IMR-90 (cell line): Measurements from ENCODE around the gene CERT1. TPM values are rescaled to one million over a fixed set of nuclear protein-coding genes. Genes with fewer than 3 reads are reported as not detected.

Experiments
- BHLHE40 ChIP-seq: fragments of 150-350 bp; IDR thresholded peaks from 2 replicates; pipeline ENCODE4 v1.6.1; 2016; ENCODE audit warnings: mild to moderate bottlenecking, low read depth, low read length
- CEBPB ChIP-seq: IDR thresholded peaks from 2 replicates; pipeline ENCODE4 v1.6.1; 2012; ENCODE audit warnings: low read depth, low read length, improper control_type of control experiment
- MAZ ChIP-seq: IDR thresholded peaks from 2 replicates; pipeline ENCODE4 v1.6.1; 2012; ENCODE audit warnings: low read depth, mild to moderate bottlenecking, low read length, improper control_type of control experiment, moderate library complexity, borderline replicate concordance
- NFE2L2 ChIP-seq: fragments of 150-350 bp; IDR thresholded peaks from 2 replicates; pipeline ENCODE4 v1.6.1; 2016; ENCODE audit warnings: low read depth, mild to moderate bottlenecking, low read length
- POLR2A ChIP-seq: IDR thresholded peaks from 2 replicates; pipeline ENCODE4 v1.6.1; 2012; ENCODE audit warnings: mild to moderate bottlenecking, low read depth, low read length
- polyA plus RNA-seq, 3 experiments: library from polyadenylated mRNA; depleted of rRNA; stranded (reverse); fragments of >200 nt; gene quantifications; 2 replicates each; pipeline ENCODE4 v1.2.3, GENCODE V29; 2012; ENCODE audit warnings: low replicate concordance in 1 of 3
- total RNA-seq: library from RNA; depleted of rRNA; stranded (reverse); fragments of >200 nt; gene quantifications from 2 replicates; pipeline ENCODE4 v1.2.3, GENCODE V29; 2012
- TF ChIP-seq, protein P1 (sequence below): fragments of 150-350 bp; IDR thresholded peaks from 2 replicates; pipeline ENCODE4 v1.6.1; 2017; ENCODE audit warnings: mild to moderate bottlenecking, antibody characterized with exemption, low read length, low read depth

The CERT1 gene
- total and polyA plus RNA-seq, 2 of the 4 experiments (the other 2 are of a cell fraction) = 7.2 TPM

DNA sequence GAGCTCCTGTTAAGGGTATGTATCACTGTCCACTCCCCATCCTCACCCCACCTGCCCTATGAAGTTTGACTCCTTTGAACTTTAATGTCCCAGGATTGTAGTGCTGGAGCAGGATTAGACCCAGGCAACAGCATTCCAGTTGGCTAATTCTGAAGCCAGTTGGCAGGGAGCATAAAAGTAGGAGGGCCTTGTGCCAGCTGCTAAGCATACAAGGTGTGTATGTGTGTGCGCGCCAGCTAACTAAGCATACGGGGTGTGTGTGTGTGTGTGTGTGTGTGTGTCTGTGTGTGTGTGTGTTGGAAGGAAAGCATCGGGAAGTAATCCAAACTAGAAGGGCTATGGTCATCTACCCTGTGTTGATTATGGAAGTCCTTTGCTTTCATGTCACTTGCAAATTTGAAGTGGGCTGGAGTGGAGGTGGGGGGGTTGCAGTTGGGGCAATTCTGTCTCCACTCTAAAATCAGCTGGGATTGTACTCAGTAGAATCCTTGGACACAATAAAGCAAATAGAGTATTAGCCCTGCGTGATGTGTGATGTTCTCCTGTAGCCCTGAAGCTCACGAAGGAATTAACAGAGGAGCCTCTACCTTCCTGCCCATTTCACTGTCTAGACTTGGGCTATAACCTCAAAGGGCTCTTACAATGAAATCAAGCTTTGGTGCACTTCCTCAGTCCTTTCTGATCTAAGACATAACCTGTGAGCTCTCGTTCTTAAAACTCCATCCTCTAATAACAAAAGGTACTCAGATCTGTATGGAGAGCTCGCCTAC lies 147.5 kb downstream of the CERT1 start (continued):
- TF ChIP-seq, protein P1, sequence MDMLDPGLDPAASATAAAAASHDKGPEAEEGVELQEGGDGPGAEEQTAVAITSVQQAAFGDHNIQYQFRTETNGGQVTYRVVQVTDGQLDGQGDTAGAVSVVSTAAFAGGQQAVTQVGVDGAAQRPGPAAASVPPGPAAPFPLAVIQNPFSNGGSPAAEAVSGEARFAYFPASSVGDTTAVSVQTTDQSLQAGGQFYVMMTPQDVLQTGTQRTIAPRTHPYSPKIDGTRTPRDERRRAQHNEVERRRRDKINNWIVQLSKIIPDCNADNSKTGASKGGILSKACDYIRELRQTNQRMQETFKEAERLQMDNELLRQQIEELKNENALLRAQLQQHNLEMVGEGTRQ = no peak
- TF ChIP-seq CEBPB (no peak), MAZ (no peak), NFE2L2 (no peak), POLR2A (no peak), BHLHE40 (no peak)
